22Rv1 (cell line): ENCODE data around the gene CDKAL1.

Experiments used
- ZFX ChIP-seq: fragments of 450-650 bp; IDR thresholded peaks from 2 replicates; pipeline ENCODE4 v1.6.1; 2017; ENCODE audit warnings: antibody characterized with exemption, borderline replicate concordance
- TF ChIP-seq, protein P1 (sequence below): fragments of 450-650 bp; IDR thresholded peaks from 2 replicates; pipeline ENCODE4 v1.5.1; 2017; ENCODE audit warnings: mild to moderate bottlenecking

DNA sequence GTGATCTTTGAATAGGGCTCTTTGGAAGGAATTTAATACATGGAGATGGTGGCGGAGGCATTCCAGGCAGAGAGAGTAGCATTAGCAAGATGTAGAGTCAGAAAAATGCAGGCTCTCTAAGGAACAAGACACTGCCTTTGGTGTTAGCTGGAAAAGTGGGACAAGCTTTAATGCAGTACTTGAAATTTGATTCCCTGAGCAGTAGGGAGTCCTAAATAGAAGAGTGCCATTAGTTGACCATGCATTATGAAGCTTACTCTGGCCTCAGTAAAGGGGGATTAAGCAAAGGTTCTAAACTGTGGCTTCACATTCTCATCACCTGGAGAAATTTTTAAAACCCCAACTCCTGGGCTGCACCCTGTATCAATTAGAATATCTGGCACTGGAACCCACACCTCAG, 564.5 kb downstream of the CDKAL1 start:
- TF ChIP-seq, protein P1, sequence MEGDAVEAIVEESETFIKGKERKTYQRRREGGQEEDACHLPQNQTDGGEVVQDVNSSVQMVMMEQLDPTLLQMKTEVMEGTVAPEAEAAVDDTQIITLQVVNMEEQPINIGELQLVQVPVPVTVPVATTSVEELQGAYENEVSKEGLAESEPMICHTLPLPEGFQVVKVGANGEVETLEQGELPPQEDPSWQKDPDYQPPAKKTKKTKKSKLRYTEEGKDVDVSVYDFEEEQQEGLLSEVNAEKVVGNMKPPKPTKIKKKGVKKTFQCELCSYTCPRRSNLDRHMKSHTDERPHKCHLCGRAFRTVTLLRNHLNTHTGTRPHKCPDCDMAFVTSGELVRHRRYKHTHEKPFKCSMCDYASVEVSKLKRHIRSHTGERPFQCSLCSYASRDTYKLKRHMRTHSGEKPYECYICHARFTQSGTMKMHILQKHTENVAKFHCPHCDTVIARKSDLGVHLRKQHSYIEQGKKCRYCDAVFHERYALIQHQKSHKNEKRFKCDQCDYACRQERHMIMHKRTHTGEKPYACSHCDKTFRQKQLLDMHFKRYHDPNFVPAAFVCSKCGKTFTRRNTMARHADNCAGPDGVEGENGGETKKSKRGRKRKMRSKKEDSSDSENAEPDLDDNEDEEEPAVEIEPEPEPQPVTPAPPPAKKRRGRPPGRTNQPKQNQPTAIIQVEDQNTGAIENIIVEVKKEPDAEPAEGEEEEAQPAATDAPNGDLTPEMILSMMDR = no peak
- no peak for TF ChIP-seq ZFX
